ENCODE results near the gene TNS3.

TNS3 gene

GRCh38 chr7:47534322-47535034, 47.4 kb downstream of the TNS3 start:
- peak; percentile 5 for TF ChIP-seq CTCF (IDR thresholded peaks at IDR 0.05; ENCODE audit: low read depth, low read length)
- no peak overlapping the region for H3K4me3 ChIP-seq (ENCODE audit: low read depth, low read length)
- in situ Hi-C loops (cut with HindIII; ENCODE audit: low sequenced_read_pairs): no loop called here
- no peak for DNase-seq (ENCODE audit: low read depth, low spot score)

GRCh38 chr7:47531584-47532492, 50.1 kb downstream of the TNS3 start:
- no peak overlapping the region for H3K4me3 ChIP-seq (ENCODE audit: low read depth, low read length)
- no peak for DNase-seq (ENCODE audit: low read depth, low spot score)
- no peak for TF ChIP-seq CTCF (IDR thresholded peaks at IDR 0.05; ENCODE audit: low read depth, low read length)
- in situ Hi-C loops (cut with HindIII; ENCODE audit: low sequenced_read_pairs): no loop called here

- in situ Hi-C loops (cut with HindIII; ENCODE audit: low sequenced_read_pairs): no loop called here
- DNase-seq (ENCODE audit: low read depth, low spot score): no peak
- H3K4me3 ChIP-seq (ENCODE audit: low read depth, low read length): no peak overlapping the region
- TF ChIP-seq CTCF (IDR thresholded peaks at IDR 0.05; ENCODE audit: low read depth, low read length): no peak
Observed at GRCh38 chr7:47529826-47530555, 51.9 kb downstream of the TNS3 start.

- no peak for DNase-seq (ENCODE audit: low read depth, low spot score)
- no peak for TF ChIP-seq CTCF (IDR thresholded peaks at IDR 0.05; ENCODE audit: low read depth, low read length)
- in situ Hi-C loops (cut with HindIII; ENCODE audit: low sequenced_read_pairs): no loop called here
- H3K4me3 ChIP-seq (ENCODE audit: low read depth, low read length): no peak overlapping the region
Observed at GRCh38 chr7:47529405-47529804, 52.5 kb downstream of the TNS3 start.

GRCh38 chr7:47528471-47528870, 53.4 kb downstream of the TNS3 start:
- in situ Hi-C loops (cut with HindIII; ENCODE audit: low sequenced_read_pairs): no loop called here
- no peak for TF ChIP-seq CTCF (IDR thresholded peaks at IDR 0.05; ENCODE audit: low read depth, low read length)
- DNase-seq (ENCODE audit: low read depth, low spot score): no peak
- H3K4me3 ChIP-seq (ENCODE audit: low read depth, low read length): no peak overlapping the region

- no peak overlapping the region for H3K4me3 ChIP-seq (ENCODE audit: low read depth, low read length)
- TF ChIP-seq CTCF (IDR thresholded peaks at IDR 0.05; ENCODE audit: low read depth, low read length): no peak
- in situ Hi-C loops (cut with HindIII; ENCODE audit: low sequenced_read_pairs): no loop called here
- no peak for DNase-seq (ENCODE audit: low read depth, low spot score)
Observed at GRCh38 chr7:47526466-47526865, 55.4 kb downstream of the TNS3 start.
